Pancreas (tissue), 10 donors: ENCODE results near the gene ZNF302. TPM values are rescaled to one million over a fixed set of nuclear protein-coding genes. Genes with fewer than 3 reads are reported as not detected.

ENCODE experiments used
- ATAC-seq, 4 donors: fragments of 200-7000 bp; cut with Tn5 transposase; one replicate each; pipeline versions ENCODE4 v1.8.0 to v1.9.1; 2020; ENCODE audit warnings: mild to moderate bottlenecking in 4 of 4, moderate library complexity in 4 of 4
- DNase-seq, 6 donors: peaks; one replicate each; pipeline ENCODE4 v3.0.0-alpha.2; 2020
- FAIRE-seq: peaks from 2 replicates; lab custom pipeline; 2012; peaks lifted over from hg19 to GRCh38; lab: Jason Lieb, UNC
- H3K27ac ChIP-seq, 4 donors: fragments of 200-600 bp; sonication (generic); 1 replicate in 3 of 4; 2 replicates in 1 of 4; pipeline versions ENCODE4 v1.5.0 to v1.8.0; 2020
- H3K27me3 ChIP-seq, 4 donors: fragments of 200-600 bp; one replicate each; pipeline ENCODE4 v1.8.0; 2021
- H3K36me3 ChIP-seq, 3 donors: fragments of 200-600 bp; sonication (generic) in 1 of 3; one replicate each; pipeline versions ENCODE4 v1.5.0 to v1.8.0; 2020 to 2021
- H3K4me1 ChIP-seq, 3 donors: fragments of 200-600 bp; one replicate each; pipeline ENCODE4 v1.8.0; 2021
- H3K4me3 ChIP-seq, 4 donors: fragments of 200-600 bp; sonication (generic) in 2 of 4; one replicate each; pipeline versions ENCODE4 v1.5.0 to v1.8.0; 2020 to 2021
- H3K9me3 ChIP-seq, 4 donors: fragments of 200-600 bp; one replicate each; pipeline ENCODE4 v1.8.0; 2021
- CTCF ChIP-seq, 4 donors: fragments of 200-600 bp; sonication (generic) in 3 of 4; IDR thresholded peaks; one replicate each; pipeline versions ENCODE4 v1.5.0 to v1.8.0; 2021; ENCODE audit warnings: antibody characterized with exemption in 4 of 4
- WGBS, 2 donors: extraction: QIAGEN DNeasy Blood & Tissue Kit; methylation state at CpG; one replicate each; pipeline ENCODE4 v1.1.7; 2013; 5-methylcytosine and 5-hydroxymethylcytosine counted together
- intact Hi-C, 3 donors: fragments of 100-400 bp; cut with DNase I; formaldehyde crosslinking; loops; one replicate each; pipeline versions ENCODE4 v1.11.1 to v1.14.2; 2022
- polyA plus RNA-seq, 2 donors: library from polyadenylated mRNA; stranded (reverse); fragments of 200-250 nt; gene quantifications; one replicate each; pipeline ENCODE4 v1.2.3, GENCODE V29; 2013
- total RNA-seq, 6 donors: library from RNA; stranded (reverse); fragmentation: NEBNext Ultra II Directional in 4 of 6; extraction: Animal tissue kit (Norgen Biotek cat#: 25700) in 4 of 6; gene quantifications; one replicate each; pipeline versions ENCODE4 v1.2.1 to v1.2.4, GENCODE V29; 2021 to 2023
- donor health status: healthy with polysubstance abuse.
- donor health status: DM: no; HTN: no; CAD: no; lungs with moderate emphysema.
- donor health status: DM: no; HTN: no; CAD: no.
- donor health status: control.
- donor health status: control.
- donor health status: Bipolar disorder and iron deficiency.
- donor health status: DM: yes; HTN: yes; CAD: no.
- donor health status: DM: no; HTN: no; CAD: no.
- donor health status: DM: no; HTN: no; CAD: no.
- donor health status: DM: yes; HTN: yes; CAD: no.

Gene ZNF302
- total and polyA plus RNA-seq, 8 donors = 12.2 to 26.6 (median 16.4) TPM

- no peak overlapping the region for H3K27ac ChIP-seq
These were observed 9.0 kb downstream of the ZNF302 start for GRCh38 chr19:34686455-34686854.

GRCh38 chr19:34687348-34687747, 9.9 kb downstream of the ZNF302 start:
- TF ChIP-seq CTCF (IDR thresholded peaks at IDR 0.05) = no peak
- Histone ChIP-seq H3K4me1 (peaks cover 4 to 7% (median 7%) of the 10 kb centered on the region in 3 donors), H3K36me3 (peaks cover 3 to 24% (median 10%) of the 10 kb centered on the region in 3 donors), H3K27me3 (no peaks in the 10 kb centered on the region), H3K27ac (no peak overlapping the region), H3K4me3 (no peak overlapping the region), H3K9me3 (no peaks in the 10 kb centered on the region)
- FAIRE-seq (no peak), ATAC-seq (peak; percentile 69 to 82 (median 74)), DNase-seq (peak in 1 of 6 donors; percentile 63)
- intact Hi-C loops = no loop called here
- WGBS, 2 donors = 35 to 42% methylated on average over 2 of the region's 2 CpGs

More at GRCh38 chr19:34686455-34686854, 9.0 kb downstream of the ZNF302 start:
- H3K4me1 ChIP-seq = peaks cover 4 to 7% (median 7%) of the 10 kb centered on the region in 3 donors
- ATAC-seq (no peak), DNase-seq (no peak), FAIRE-seq (no peak)
- H3K4me3 ChIP-seq = no peak overlapping the region
- 87 to 94% methylated on average over 5 of the region's 5 CpGs for WGBS, 2 donors
- no peaks in the 10 kb centered on the region for H3K27me3 ChIP-seq
- no peaks in the 10 kb centered on the region for H3K9me3 ChIP-seq
- TF ChIP-seq CTCF (IDR thresholded peaks at IDR 0.05) = no peak
- intact Hi-C loops = no loop called here
- peaks cover 3 to 28% (median 16%) of the 10 kb centered on the region in 3 donors for H3K36me3 ChIP-seq

- ATAC-seq (peak; percentile 23 to 59 (median 43)), FAIRE-seq (no peak), DNase-seq (no peak)
- H3K4me3 ChIP-seq = no peak overlapping the region
- intact Hi-C loops = no loop called here
- no peaks in the 10 kb centered on the region for H3K27me3 ChIP-seq
- 0 to 10% methylated on average over 1 of the region's 1 CpG for WGBS, 2 donors
- H3K9me3 ChIP-seq = no peaks in the 10 kb centered on the region
- H3K4me1 ChIP-seq = peaks cover 7 to 12% (median 11%) of the 10 kb centered on the region in 3 donors
- no peak overlapping the region for H3K27ac ChIP-seq
- no peak for TF ChIP-seq CTCF (IDR thresholded peaks at IDR 0.05)
- peaks cover under 1 to 14% (median 3%) of the 10 kb centered on the region in 3 donors for H3K36me3 ChIP-seq
These were observed 11.1 kb downstream of the ZNF302 start for GRCh38 chr19:34688592-34688991.

GRCh38 chr19:34690372-34690771, 12.9 kb downstream of the ZNF302 start:
- Histone ChIP-seq H3K27me3 (no peaks in the 10 kb centered on the region), H3K4me3 (no peak overlapping the region), H3K9me3 (no peaks in the 10 kb centered on the region), H3K36me3 (no peaks in the 10 kb centered on the region), H3K27ac (no peak overlapping the region), H3K4me1 (peaks cover 7 to 13% (median 12%) of the 10 kb centered on the region in 3 donors)
- FAIRE-seq (no peak), ATAC-seq (no peak), DNase-seq (no peak)
- no peak for TF ChIP-seq CTCF (IDR thresholded peaks at IDR 0.05)
- intact Hi-C loops = no loop called here
- WGBS, 2 donors = 90 to 96% methylated on average over 3 of the region's 3 CpGs

GRCh38 chr19:34692549-34692948, 15.1 kb downstream of the ZNF302 start:
- WGBS, 2 donors = 46% methylated on average over 2 of the region's 2 CpGs
- no peak for TF ChIP-seq CTCF (IDR thresholded peaks at IDR 0.05)
- intact Hi-C loops = no loop called here
- Histone ChIP-seq H3K36me3 (no peaks in the 10 kb centered on the region), H3K27ac (no peak overlapping the region), H3K9me3 (no peaks in the 10 kb centered on the region), H3K4me3 (no peak overlapping the region), H3K27me3 (no peaks in the 10 kb centered on the region), H3K4me1 (peaks cover 7 to 12% (median 12%) of the 10 kb centered on the region in 3 donors)
- DNase-seq = no peak
- ATAC-seq = peak; percentile 27 to 63 (median 44)
- FAIRE-seq = no peak
